Measurements from ENCODE around the gene RHOU. TPM values are rescaled to one million over a fixed set of nuclear protein-coding genes. Genes with fewer than 3 reads are reported as not detected.

Gene RHOU
- total and polyA plus RNA-seq, 2 donors (not counting 1 experiment from before 2014, with no cell fraction given) = 0.23 to 11.4 TPM

GRCh38 chr1:228733576-228733975 lies 1.7 kb upstream of the RHOU start:
- H3K4me3 ChIP-seq (replicated peaks in 1 of 4; ENCODE audit: control extremely low read depth in 1 of 4, insufficient read depth in 1 of 4, low read depth in 3 of 4, low read length in 4 of 4) = no peak overlapping the region
- DNase-seq (ENCODE audit: low read depth in 2 of 2) = no peak
- no peaks in the 10 kb centered on the region for H3K27me3 ChIP-seq (ENCODE audit: control insufficient read depth, insufficient read depth, low read length)
- H3K4me1 ChIP-seq (ENCODE audit: control insufficient read depth, extremely low read depth, insufficient read depth, low read length) = no peaks in the 10 kb centered on the region
- H3K4me2 ChIP-seq (ENCODE audit: extremely low read depth, insufficient read depth, low read length) = no peak overlapping the region
- TF ChIP-seq EZH2 (IDR thresholded peaks at IDR 0.05; ENCODE audit: low read length, missing control alignments) (no peak), CTCF (conservative IDR thresholded peaks at IDR 0.05 in 1 of 2, IDR thresholded peaks at IDR 0.05 in 1 of 2; ENCODE audit: low read depth in 1 of 2, low read length in 2 of 2) (no peak)
- H3K9me3 ChIP-seq (ENCODE audit: control insufficient read depth, insufficient read depth, low read depth, low read length) = no peaks in the 10 kb centered on the region
- H3K9ac ChIP-seq (ENCODE audit: insufficient read depth, low read length) = no peak overlapping the region
- H3K79me2 ChIP-seq (ENCODE audit: control insufficient read depth, insufficient read depth, low read length) = no peaks in the 10 kb centered on the region
- H3K27ac ChIP-seq (ENCODE audit: insufficient read depth, low read length) = no peak overlapping the region
- no peaks in the 10 kb centered on the region for H3K36me3 ChIP-seq (ENCODE audit: control insufficient read depth, insufficient read depth, low read length)
- no peaks in the 10 kb centered on the region for H4K20me1 ChIP-seq (ENCODE audit: control insufficient read depth, extremely low read depth, insufficient read depth, low read length)
- no peak overlapping the region for H2AFZ ChIP-seq (ENCODE audit: low read length)

GRCh38 chr1:228735871-228736586 lies 750 bp downstream of the RHOU start:
- no peaks in the 10 kb centered on the region for H3K79me2 ChIP-seq (ENCODE audit: control insufficient read depth, insufficient read depth, low read length)
- H3K4me2 ChIP-seq (ENCODE audit: extremely low read depth, insufficient read depth, low read length) = peak overlapping the region; percentile 37
- no peaks in the 10 kb centered on the region for H3K4me1 ChIP-seq (ENCODE audit: control insufficient read depth, extremely low read depth, insufficient read depth, low read length)
- H3K9me3 ChIP-seq (ENCODE audit: control insufficient read depth, insufficient read depth, low read depth, low read length) = no peaks in the 10 kb centered on the region
- no peaks in the 10 kb centered on the region for H3K36me3 ChIP-seq (ENCODE audit: control insufficient read depth, insufficient read depth, low read length)
- TF ChIP-seq EZH2 (IDR thresholded peaks at IDR 0.05; ENCODE audit: low read length, missing control alignments) (peak; percentile 86), CTCF (conservative IDR thresholded peaks at IDR 0.05 in 1 of 2, IDR thresholded peaks at IDR 0.05 in 1 of 2; ENCODE audit: low read depth in 1 of 2, low read length in 2 of 2) (no peak)
- peak; percentile 19 to 32 for DNase-seq (ENCODE audit: low read depth in 2 of 2)
- H3K27me3 ChIP-seq (ENCODE audit: control insufficient read depth, insufficient read depth, low read length) = no peaks in the 10 kb centered on the region
- H2AFZ ChIP-seq (ENCODE audit: low read length) = no peak overlapping the region
- no peak overlapping the region for H3K9ac ChIP-seq (ENCODE audit: insufficient read depth, low read length)
- H3K27ac ChIP-seq (ENCODE audit: insufficient read depth, low read length) = no peak overlapping the region
- no peaks in the 10 kb centered on the region for H4K20me1 ChIP-seq (ENCODE audit: control insufficient read depth, extremely low read depth, insufficient read depth, low read length)
- H3K4me3 ChIP-seq (replicated peaks in 1 of 4; ENCODE audit: control extremely low read depth in 1 of 4, insufficient read depth in 1 of 4, low read depth in 3 of 4, low read length in 4 of 4) = peak overlapping the region in 2 of 4 experiments; percentile 50 to 76

- Histone ChIP-seq H3K4me3 (replicated peaks in 1 of 4; ENCODE audit: control extremely low read depth in 1 of 4, insufficient read depth in 1 of 4, low read depth in 3 of 4, low read length in 4 of 4) (peak overlapping the region in 2 of 4 experiments; percentile 50 to 76), H3K27me3 (ENCODE audit: control insufficient read depth, insufficient read depth, low read length) (no peaks in the 10 kb centered on the region)
These were observed 1.7 kb downstream of the RHOU start for GRCh38 chr1:228736844-228737445.

More at GRCh38 chr1:228736844-228737445, 1.7 kb downstream of the RHOU start:
- no peak overlapping the region for H3K27ac ChIP-seq (ENCODE audit: insufficient read depth, low read length)
- H4K20me1 ChIP-seq (ENCODE audit: control insufficient read depth, extremely low read depth, insufficient read depth, low read length) = no peaks in the 10 kb centered on the region
- no peaks in the 10 kb centered on the region for H3K79me2 ChIP-seq (ENCODE audit: control insufficient read depth, insufficient read depth, low read length)
- no peak for DNase-seq (ENCODE audit: low read depth in 2 of 2)
- no peak overlapping the region for H3K4me2 ChIP-seq (ENCODE audit: extremely low read depth, insufficient read depth, low read length)
- no peak overlapping the region for H2AFZ ChIP-seq (ENCODE audit: low read length)
- no peak overlapping the region for H3K9ac ChIP-seq (ENCODE audit: insufficient read depth, low read length)
- H3K9me3 ChIP-seq (ENCODE audit: control insufficient read depth, insufficient read depth, low read depth, low read length) = no peaks in the 10 kb centered on the region
- TF ChIP-seq EZH2 (IDR thresholded peaks at IDR 0.05; ENCODE audit: low read length, missing control alignments) = no peak
- TF ChIP-seq CTCF (conservative IDR thresholded peaks at IDR 0.05 in 1 of 2, IDR thresholded peaks at IDR 0.05 in 1 of 2; ENCODE audit: low read depth in 1 of 2, low read length in 2 of 2) = no peak
- no peaks in the 10 kb centered on the region for H3K4me1 ChIP-seq (ENCODE audit: control insufficient read depth, extremely low read depth, insufficient read depth, low read length)
- no peaks in the 10 kb centered on the region for H3K36me3 ChIP-seq (ENCODE audit: control insufficient read depth, insufficient read depth, low read length)
